Memory B cell (primary cell): ENCODE results near the gene PLSCR5.

Experiments used
- ATAC-seq: fragments of 150-1000 bp; cut with Tn5 transposase; 2 replicates; pipeline ENCODE4 v1.10.0; 2021; ENCODE audit warnings: low read depth, mild to moderate bottlenecking, moderate library complexity
- DNase-seq, 2 donors: peaks; one replicate each; pipeline ENCODE4 v3.0.0; 2022; ENCODE audit warnings: low spot score in 2 of 2
- H3K27ac Mint-ChIP-seq: one replicate; pipeline ENCODE4 v1.8.0; 2022; ENCODE audit warnings: mild to moderate bottlenecking, moderate library complexity, mixed read lengths
- H3K27me3 Mint-ChIP-seq: one replicate; pipeline ENCODE4 v1.8.0; 2022; ENCODE audit warnings: mixed read lengths
- H3K36me3 Mint-ChIP-seq: one replicate; pipeline ENCODE4 v1.8.0; 2022; ENCODE audit warnings: mild to moderate bottlenecking, mixed read lengths
- H3K4me1 Mint-ChIP-seq: one replicate; pipeline ENCODE4 v1.8.0; 2022; ENCODE audit warnings: mixed read lengths
- H3K4me3 Mint-ChIP-seq: one replicate; pipeline ENCODE4 v1.8.0; 2022; ENCODE audit warnings: mild to moderate bottlenecking, moderate library complexity, mixed read lengths
- H3K9me3 Mint-ChIP-seq: one replicate; pipeline ENCODE4 v1.8.0; 2022; ENCODE audit warnings: mixed read lengths

The PLSCR5 gene, protein sequence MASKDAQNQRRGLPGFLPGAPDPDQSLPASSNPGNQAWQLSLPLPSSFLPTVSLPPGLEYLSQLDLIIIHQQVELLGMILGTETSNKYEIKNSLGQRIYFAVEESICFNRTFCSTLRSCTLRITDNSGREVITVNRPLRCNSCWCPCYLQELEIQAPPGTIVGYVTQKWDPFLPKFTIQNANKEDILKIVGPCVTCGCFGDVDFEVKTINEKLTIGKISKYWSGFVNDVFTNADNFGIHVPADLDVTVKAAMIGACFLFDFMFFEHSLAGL

DNA sequence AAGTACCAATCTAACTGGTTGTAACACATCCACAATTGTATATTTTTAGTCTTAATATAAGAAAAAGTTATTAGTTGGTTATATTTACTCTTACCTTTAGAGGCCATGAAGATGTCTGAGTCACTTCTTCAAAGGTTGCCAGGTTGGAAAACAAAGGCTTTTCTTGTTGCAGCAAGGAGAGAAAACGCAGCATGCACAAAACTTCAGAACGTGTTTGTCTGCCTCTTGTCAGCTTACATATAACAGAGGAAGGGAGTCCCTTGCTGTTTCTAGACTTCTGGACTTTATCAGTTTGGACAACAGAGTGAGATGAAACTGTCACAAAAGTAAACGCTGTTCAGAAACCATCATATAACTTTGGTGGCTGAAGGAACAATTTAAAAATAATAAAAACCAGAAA lies at the start of gene PLSCR5:
Gene PLSCR5 (minus strand): TSS at position 241 of the 400 bp plus-strand sequence. CDS start 134 bp downstream, at position 107.
- Mint-ChIP-seq H3K4me1 (no peaks in the 10 kb centered on the region), H3K27me3 (peaks cover 8% of the 10 kb centered on the region), H3K9me3 (no peaks in the 10 kb centered on the region), H3K36me3 (no peaks in the 10 kb centered on the region), H3K27ac (no peak within 1 kb of the TSS), H3K4me3 (no peak within 1 kb of the TSS)
- ATAC-seq (no peak), DNase-seq (no peak)

DNA sequence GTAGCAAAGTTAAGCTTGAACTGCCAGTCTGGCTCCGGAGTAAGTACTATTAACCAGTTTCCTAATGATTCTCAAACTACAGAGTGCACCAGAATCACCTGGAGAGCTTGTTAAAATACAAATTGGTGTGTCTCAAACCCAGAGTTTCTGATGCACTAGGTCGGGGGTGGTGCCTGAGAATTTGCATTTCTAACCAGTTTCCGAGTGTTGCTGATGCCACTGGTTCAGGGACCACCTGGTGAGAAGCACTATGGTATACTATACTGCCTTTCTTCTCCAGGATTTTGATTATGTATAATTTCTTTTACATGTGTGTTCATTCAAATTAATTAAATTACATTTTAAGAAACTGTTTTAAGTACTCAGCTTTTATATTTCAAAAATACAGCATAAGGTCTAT lies 48.8 kb upstream of the PLSCR5 start:
- Mint-ChIP-seq H3K36me3 (no peaks in the 10 kb centered on the region), H3K27me3 (peaks cover 2% of the 10 kb centered on the region), H3K9me3 (no peaks in the 10 kb centered on the region), H3K27ac (no peak overlapping the region), H3K4me3 (no peak overlapping the region), H3K4me1 (no peaks in the 10 kb centered on the region)
- no peak for DNase-seq
- no peak for ATAC-seq

DNA sequence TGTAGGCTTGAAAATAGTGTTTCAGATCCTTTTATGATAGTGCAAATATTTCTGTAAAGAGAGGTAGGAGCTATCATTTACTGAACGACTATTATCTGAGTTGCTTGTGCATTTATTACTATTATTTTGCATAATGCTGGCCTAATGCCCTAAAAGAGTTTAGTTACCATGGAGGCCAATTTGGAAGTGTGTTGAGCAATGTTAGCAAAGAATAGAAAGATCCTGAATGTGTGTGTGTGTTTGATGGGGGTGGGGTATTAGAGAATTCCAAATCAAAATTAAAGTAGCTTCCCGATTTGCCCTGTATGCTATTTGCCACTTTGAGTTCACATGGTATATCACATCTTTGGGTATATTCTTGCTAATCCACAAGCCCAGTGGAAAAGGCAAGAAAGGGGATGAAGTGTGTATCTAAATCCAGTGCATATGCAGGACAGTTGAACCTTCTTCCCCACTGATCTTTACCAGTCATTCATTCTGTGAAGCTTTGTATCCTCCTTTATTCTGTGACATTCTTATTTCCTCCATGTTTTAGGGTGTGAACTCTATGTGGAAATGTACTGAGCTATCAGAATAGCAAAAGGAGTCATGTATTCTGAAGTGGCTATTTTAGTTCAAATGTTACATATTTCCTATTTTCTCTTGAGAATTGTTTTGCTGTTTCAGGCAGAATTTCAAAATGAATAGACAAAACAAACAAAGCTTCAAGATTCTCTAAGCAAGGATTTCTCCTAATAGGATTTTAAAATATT lies 45.7 kb upstream of the PLSCR5 start:
- ATAC-seq (no peak), DNase-seq (no peak)
- H3K4me3 Mint-ChIP-seq: no peak overlapping the region
- H3K27me3 Mint-ChIP-seq: peaks cover 2% of the 10 kb centered on the region
- H3K9me3 Mint-ChIP-seq: no peaks in the 10 kb centered on the region
- no peaks in the 10 kb centered on the region for H3K36me3 Mint-ChIP-seq
- H3K27ac Mint-ChIP-seq: no peak overlapping the region
- no peaks in the 10 kb centered on the region for H3K4me1 Mint-ChIP-seq

DNA sequence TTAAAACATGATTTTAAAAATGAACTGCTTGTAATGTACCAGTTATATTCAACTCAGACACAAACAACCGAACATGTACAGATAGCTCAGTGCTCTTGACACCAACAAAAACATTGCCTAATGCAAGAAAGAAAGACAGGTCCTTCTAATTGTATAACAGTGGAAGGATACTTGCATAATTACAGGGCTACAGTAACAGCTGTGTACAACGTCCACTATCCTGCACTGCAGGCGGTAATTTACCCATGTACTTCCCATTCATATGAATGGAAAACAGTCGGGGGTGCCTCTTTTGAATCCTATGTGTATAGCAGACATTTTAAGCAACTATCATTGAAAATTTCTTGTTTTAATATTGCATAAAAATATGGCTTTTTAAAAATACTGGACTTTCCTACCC lies 41.1 kb upstream of the PLSCR5 start:
- Mint-ChIP-seq H3K4me1 (no peaks in the 10 kb centered on the region), H3K36me3 (no peaks in the 10 kb centered on the region), H3K27ac (no peak overlapping the region), H3K9me3 (no peaks in the 10 kb centered on the region), H3K27me3 (no peaks in the 10 kb centered on the region), H3K4me3 (no peak overlapping the region)
- no peak for DNase-seq
- no peak for ATAC-seq

DNA sequence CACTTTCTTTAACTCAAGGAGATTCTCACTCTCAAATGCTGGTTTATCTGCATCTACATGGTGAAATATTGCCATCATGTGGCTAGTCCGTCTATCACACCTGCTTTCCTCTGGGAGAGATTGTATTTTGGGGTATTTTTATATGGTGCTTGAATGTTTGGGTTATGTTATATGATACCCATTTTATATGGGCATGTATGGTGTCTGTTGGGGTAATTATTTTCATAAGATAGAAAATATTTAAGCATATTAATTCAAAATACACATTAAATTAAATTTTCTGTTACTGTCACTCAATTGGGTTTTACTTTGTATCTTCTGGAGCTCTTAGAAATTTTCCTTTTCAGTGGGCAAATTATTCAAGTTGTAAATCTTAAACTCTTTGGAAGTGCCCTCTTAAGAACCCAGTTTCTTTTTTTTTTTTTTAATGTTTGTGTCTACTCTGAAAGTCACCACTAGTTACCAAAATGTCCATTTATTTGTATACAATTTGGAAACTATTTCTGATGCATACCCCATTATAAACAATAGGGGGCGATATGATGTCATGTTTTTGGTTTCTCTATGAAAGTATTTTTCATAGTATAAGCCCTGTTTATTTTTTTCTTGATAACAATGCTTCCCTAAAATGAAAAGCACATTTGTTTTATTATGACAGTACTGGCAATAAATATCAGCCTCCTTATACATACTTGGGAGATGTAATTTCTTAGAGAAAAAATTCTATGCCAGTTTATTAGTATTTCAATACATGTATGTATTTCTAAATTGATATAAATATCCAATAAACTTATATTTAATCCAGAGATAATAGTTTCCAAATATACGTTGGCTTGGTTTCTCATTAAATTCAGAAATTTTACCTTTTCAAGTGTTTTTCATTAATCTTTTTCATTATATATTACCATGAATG lies 36.1 kb upstream of the PLSCR5 start:
- no peaks in the 10 kb centered on the region for H3K27me3 Mint-ChIP-seq
- no peaks in the 10 kb centered on the region for H3K9me3 Mint-ChIP-seq
- H3K4me1 Mint-ChIP-seq: no peaks in the 10 kb centered on the region
- ATAC-seq: peak; percentile 44
- no peaks in the 10 kb centered on the region for H3K36me3 Mint-ChIP-seq
- H3K4me3 Mint-ChIP-seq: no peak overlapping the region
- DNase-seq: no peak
- no peak overlapping the region for H3K27ac Mint-ChIP-seq

DNA sequence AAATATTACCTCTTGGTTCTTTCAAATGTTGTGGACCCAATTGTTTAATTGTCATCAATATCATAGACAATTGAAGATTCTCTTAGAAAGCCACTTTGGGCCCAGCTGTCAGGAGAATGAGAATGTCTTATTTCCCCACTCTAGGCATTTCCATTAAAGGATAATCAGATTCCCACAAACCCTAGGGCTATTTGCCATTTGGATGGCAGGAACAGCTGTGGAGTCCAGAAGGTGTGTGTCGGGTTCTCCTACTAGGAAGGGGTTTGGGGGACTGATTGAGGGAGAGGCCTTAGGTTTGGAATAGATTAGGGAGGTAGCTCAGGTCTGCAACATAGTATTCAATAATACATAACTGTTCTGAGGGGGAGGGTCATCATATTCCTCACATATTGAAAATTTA lies 35.2 kb upstream of the PLSCR5 start:
- H3K27me3 Mint-ChIP-seq: no peaks in the 10 kb centered on the region
- no peak for ATAC-seq
- H3K36me3 Mint-ChIP-seq: no peaks in the 10 kb centered on the region
- H3K27ac Mint-ChIP-seq: no peak overlapping the region
- DNase-seq: no peak
- no peaks in the 10 kb centered on the region for H3K9me3 Mint-ChIP-seq
- no peaks in the 10 kb centered on the region for H3K4me1 Mint-ChIP-seq
- no peak overlapping the region for H3K4me3 Mint-ChIP-seq

DNA sequence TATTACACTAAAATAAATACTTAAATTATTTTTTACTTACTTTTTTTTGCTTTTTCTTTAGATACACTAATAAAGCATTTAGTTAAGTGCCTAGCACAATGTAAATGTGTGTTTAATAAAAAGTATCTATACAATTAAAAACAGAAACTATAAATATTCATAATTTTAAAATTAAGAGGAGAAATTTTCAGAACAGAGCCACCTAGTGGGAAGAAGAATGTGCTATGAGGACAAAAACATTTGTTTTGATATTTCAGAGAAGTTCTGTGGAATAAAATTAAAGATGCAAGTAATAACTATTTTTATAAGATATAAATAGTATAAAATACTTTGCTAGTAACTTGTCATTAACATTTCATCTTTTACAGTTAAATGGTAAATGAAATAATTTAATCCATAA lies 33.6 kb upstream of the PLSCR5 start:
- Mint-ChIP-seq H3K9me3 (no peaks in the 10 kb centered on the region), H3K27me3 (no peaks in the 10 kb centered on the region), H3K36me3 (no peaks in the 10 kb centered on the region), H3K4me1 (no peaks in the 10 kb centered on the region), H3K4me3 (no peak overlapping the region), H3K27ac (no peak overlapping the region)
- DNase-seq (no peak), ATAC-seq (no peak)

DNA sequence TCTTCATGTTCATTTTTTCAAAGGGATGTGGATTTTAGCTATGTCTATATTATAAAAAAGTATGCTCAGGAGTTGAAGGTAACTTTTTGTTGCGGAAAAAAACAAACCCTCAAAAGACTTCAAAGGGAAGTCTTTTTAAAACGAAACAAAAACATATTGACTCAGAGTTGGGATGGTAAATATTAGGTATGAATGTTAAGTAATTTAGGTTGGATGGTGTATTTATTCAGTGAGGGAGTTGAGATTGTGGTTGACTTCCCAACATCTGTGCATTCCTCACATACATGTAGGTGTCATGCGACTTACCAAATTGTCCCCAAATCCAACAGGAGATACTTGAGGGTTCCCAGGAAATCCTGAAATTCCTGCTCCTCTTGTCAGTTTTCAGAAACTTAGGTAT lies 32.7 kb upstream of the PLSCR5 start:
- ATAC-seq (no peak), DNase-seq (no peak)
- no peaks in the 10 kb centered on the region for H3K36me3 Mint-ChIP-seq
- no peaks in the 10 kb centered on the region for H3K9me3 Mint-ChIP-seq
- no peak overlapping the region for H3K27ac Mint-ChIP-seq
- H3K4me3 Mint-ChIP-seq: no peak overlapping the region
- no peaks in the 10 kb centered on the region for H3K27me3 Mint-ChIP-seq
- H3K4me1 Mint-ChIP-seq: no peaks in the 10 kb centered on the region

DNA sequence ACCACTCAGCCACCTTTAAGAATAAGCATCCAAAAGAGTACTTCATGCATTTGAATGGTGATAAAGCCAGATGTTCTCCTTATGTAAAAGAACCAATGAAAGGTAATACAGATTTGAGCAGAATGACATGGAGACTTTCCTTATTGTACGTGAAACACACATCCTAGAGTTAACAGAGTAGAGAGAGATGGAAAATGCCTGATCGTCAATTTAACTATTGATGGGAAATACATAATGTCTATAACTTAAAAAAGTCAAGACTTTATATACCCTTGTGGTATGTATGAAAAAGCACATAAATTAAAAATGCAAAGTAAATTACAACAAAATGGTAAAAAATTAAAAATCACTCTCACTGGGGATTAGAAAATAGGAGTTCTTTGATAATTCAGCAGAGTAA lies 31.7 kb upstream of the PLSCR5 start:
- H3K4me3 Mint-ChIP-seq: no peak overlapping the region
- ATAC-seq: no peak
- no peaks in the 10 kb centered on the region for H3K36me3 Mint-ChIP-seq
- H3K27ac Mint-ChIP-seq: no peak overlapping the region
- H3K4me1 Mint-ChIP-seq: no peaks in the 10 kb centered on the region
- H3K27me3 Mint-ChIP-seq: no peaks in the 10 kb centered on the region
- DNase-seq: no peak
- no peaks in the 10 kb centered on the region for H3K9me3 Mint-ChIP-seq

DNA sequence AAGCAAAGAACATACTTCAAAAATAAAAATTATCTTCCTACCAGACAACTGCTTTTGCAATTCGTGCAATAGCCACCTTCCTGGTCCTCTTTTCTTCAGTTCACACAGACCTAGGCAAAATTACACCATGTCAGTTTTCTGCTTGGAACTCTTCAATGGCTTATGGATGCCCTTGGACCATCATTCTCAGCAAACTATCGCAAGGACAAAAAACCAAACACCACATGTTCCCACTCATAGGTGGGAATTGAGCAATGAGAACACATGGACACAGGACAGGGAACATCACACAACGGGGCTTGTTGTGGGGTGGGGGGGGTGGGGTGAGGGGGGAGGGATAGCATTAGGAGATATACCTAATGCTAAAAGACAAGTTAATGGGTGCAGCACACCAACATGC lies 29.2 kb upstream of the PLSCR5 start:
- H3K36me3 Mint-ChIP-seq: no peaks in the 10 kb centered on the region
- H3K27ac Mint-ChIP-seq: no peak overlapping the region
- no peak overlapping the region for H3K4me3 Mint-ChIP-seq
- DNase-seq (no peak), ATAC-seq (no peak)
- H3K9me3 Mint-ChIP-seq: no peaks in the 10 kb centered on the region
- no peaks in the 10 kb centered on the region for H3K4me1 Mint-ChIP-seq
- no peaks in the 10 kb centered on the region for H3K27me3 Mint-ChIP-seq

DNA sequence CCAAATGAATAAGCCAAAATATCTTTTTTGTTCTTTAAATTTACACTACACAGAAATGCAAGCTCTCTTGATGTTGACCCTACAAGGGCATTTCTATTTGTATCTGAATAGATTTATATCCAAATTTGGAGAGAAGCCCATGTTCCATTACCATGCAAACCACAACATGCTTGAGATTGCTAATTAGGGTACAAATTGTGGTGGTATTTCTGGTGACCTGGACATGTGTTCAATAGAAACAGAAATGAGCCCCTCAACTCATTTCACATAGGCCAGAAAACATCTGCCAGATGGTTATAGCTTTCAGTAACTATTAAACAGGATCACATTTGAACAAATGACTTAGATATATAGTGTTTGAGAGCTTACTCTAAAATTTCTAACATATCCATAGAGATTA lies 23.5 kb upstream of the PLSCR5 start:
- H3K4me1 Mint-ChIP-seq: peaks cover 6% of the 10 kb centered on the region
- H3K27me3 Mint-ChIP-seq: no peaks in the 10 kb centered on the region
- ATAC-seq (no peak), DNase-seq (no peak)
- no peaks in the 10 kb centered on the region for H3K36me3 Mint-ChIP-seq
- H3K27ac Mint-ChIP-seq: no peak overlapping the region
- H3K4me3 Mint-ChIP-seq: no peak overlapping the region
- no peaks in the 10 kb centered on the region for H3K9me3 Mint-ChIP-seq

DNA sequence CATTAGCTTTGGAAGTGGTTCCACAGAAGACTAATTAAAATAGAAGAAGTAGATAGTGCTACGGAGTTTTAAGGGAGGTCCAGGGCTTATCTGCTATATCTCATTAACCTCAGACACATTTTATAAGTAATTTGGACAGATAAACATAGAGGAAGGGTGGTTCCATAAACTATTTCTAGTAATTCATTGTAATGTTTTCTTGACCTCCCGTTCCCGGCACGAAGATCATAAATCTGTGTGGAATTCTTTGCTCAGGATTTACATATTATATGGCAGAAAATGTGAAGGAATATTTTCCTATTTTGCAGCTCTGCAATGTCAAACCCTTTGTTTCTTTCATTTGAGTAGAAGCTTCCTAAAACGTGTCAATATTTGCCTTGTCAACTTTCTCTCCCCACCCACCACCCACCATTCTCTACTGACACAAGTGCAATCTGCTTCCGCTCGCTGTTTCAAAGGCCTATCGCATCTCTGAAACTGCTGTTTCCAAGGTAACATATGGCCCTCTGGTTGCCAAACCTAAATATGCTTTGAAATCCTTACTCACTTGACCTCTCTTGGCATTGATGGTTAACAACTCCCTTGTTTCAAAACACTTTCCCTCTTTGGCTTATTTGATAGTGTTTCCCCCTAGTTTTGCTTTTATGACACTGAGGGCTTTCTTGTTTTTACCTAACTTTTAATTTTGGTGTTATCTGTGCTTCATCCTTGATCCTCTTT lies 21.4 kb upstream of the PLSCR5 start:
- Mint-ChIP-seq H3K27ac (no peak overlapping the region), H3K36me3 (no peaks in the 10 kb centered on the region), H3K27me3 (no peaks in the 10 kb centered on the region), H3K9me3 (no peaks in the 10 kb centered on the region), H3K4me1 (peaks cover 6% of the 10 kb centered on the region), H3K4me3 (no peak overlapping the region)
- DNase-seq: no peak
- ATAC-seq: no peak

DNA sequence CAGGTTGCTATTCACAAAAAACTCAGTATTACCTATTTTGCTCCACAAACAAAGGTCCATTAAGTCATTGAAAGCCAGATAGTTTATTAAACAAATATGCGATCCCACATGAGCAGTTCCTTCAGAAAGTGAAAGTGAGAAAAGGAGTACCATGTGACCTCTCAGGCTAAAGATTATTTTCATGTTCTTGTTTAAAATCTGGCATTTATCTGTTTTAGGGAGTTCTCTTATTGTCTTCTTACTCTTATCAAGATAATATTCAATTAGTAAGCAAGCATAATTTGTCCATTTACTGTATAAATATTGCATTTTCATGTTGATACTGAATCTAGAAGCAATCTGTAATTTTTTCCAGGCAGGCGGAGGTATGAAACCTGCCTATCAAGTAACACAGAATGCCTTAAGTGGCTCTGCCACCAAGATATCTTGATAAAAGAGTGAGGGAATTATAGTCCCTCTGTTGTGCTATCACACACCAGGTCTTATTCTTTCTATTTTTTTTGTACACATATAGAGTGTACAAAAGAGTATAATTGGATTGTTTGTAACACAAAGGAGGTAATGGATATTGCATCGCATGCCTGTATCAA lies 20.1 kb upstream of the PLSCR5 start:
- DNase-seq: no peak
- Mint-ChIP-seq H3K4me1 (peaks cover 6% of the 10 kb centered on the region), H3K27me3 (no peaks in the 10 kb centered on the region), H3K27ac (peak overlapping the region; percentile 50), H3K9me3 (no peaks in the 10 kb centered on the region), H3K4me3 (peak overlapping the region; percentile 61), H3K36me3 (no peaks in the 10 kb centered on the region)
- ATAC-seq: peak; percentile 56
